WTC11 (cell line): ENCODE results near the gene MEF2D.

Experiments
- AR ChIP-seq: fragments of 250-450 bp; sonication (Bioruptor Pico); IDR thresholded peaks from 2 replicates; pipeline ENCODE4 v1.9.0; 2021; ENCODE audit warnings: mild to moderate bottlenecking
- ATF1 ChIP-seq: sonication (generic); formaldehyde crosslinking; IDR thresholded peaks from 2 replicates; pipeline ENCODE4 v1.8.1; 2023; ENCODE audit warnings: mild to moderate bottlenecking, moderate library complexity, missing genetic modification reagents
- ATF2 ChIP-seq: sonication (generic); formaldehyde crosslinking; IDR thresholded peaks from 2 replicates; pipeline ENCODE4 v1.8.1; 2022; ENCODE audit warnings: low read depth, missing genetic modification reagents, borderline replicate concordance
- CREB1 ChIP-seq: sonication (generic); formaldehyde crosslinking; IDR thresholded peaks from 2 replicates; pipeline ENCODE4 v1.8.0; 2023; ENCODE audit warnings: mild to moderate bottlenecking, missing genetic modification reagents
- CTCF ChIP-seq: fragments of 200-600 bp; IDR thresholded peaks from 2 replicates; pipeline ENCODE4 v1.8.0; 2022; ENCODE audit warnings: antibody characterized with exemption
- KAT7 ChIP-seq: sonication (generic); formaldehyde crosslinking; IDR thresholded peaks from 2 replicates; pipeline ENCODE4 v1.8.1; 2023; ENCODE audit warnings: missing genetic modification reagents, mild to moderate bottlenecking, borderline replicate concordance
- PRDM15 ChIP-seq: sonication (generic); formaldehyde crosslinking; IDR thresholded peaks from 2 replicates; pipeline ENCODE4 v1.8.0; 2022; ENCODE audit warnings: missing genetic modification reagents
- SMAD3 ChIP-seq: sonication (generic); formaldehyde crosslinking; IDR thresholded peaks from 2 replicates; pipeline ENCODE4 v1.8.0; 2022; ENCODE audit warnings: missing genetic modification reagents, mild to moderate bottlenecking, borderline replicate concordance
- TCF7 ChIP-seq: sonication (generic); formaldehyde crosslinking; IDR thresholded peaks from 2 replicates; pipeline ENCODE4 v1.8.0; 2022; ENCODE audit warnings: mild to moderate bottlenecking, low read depth, missing genetic modification reagents, moderate library complexity

GRCh38 chr1:156461781-156462647, 38.6 kb downstream of the MEF2D start:
- TF ChIP-seq ATF2 (CRISPR knock-in tag) (no peak), CTCF (no peak), KAT7 (CRISPR knock-in tag) (no peak), PRDM15 (no peak), ATF1 (no peak), SMAD3 (CRISPR knock-in tag) (no peak), AR (CRISPR knock-in tag) (no peak), TCF7 (no peak), CREB1 (no peak)
